Stimulated activated CD4-positive, alpha-beta T cell treated with anti-CD3 and anti-CD28 coated beads, Interleukin-4, amount 100 ng/mL, for 4 hours (primary cell): Measurements from ENCODE around the gene PLCD1.

Experiments used
- DNase-seq, 2 experiments: peaks; one replicate each; pipeline ENCODE4 v3.0.0-alpha.2; 2020

Gene PLCD1

GRCh38 chr3:38016410-38016809 is 13.0 kb downstream of the PLCD1 start:
- no peak for DNase-seq

GRCh38 chr3:38015984-38016383 is 13.5 kb downstream of the PLCD1 start:
- no peak for DNase-seq

DNA sequence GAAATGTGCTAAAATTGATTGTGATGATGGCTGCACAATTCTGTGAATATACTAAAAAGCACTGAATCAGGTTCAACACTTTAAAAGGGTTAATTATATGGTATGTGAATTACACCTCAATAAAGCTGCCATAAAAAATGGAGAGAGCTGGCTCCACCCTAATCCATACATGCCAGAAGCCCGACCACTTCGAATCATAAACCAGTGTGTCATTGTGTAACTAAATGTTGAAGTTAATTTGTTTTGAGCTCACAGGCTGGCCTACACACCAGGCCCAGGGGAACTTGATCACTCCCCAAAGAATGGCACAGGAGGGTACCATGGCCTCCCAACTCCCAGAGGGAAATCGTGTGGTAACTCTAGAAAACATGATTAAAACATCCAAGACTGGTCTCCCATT is 14.0 kb downstream of the PLCD1 start:
- DNase-seq, result no peak

- DNase-seq, result no peak
Measured at GRCh38 chr3:38011111-38011510, 18.3 kb downstream of the PLCD1 start.

DNA sequence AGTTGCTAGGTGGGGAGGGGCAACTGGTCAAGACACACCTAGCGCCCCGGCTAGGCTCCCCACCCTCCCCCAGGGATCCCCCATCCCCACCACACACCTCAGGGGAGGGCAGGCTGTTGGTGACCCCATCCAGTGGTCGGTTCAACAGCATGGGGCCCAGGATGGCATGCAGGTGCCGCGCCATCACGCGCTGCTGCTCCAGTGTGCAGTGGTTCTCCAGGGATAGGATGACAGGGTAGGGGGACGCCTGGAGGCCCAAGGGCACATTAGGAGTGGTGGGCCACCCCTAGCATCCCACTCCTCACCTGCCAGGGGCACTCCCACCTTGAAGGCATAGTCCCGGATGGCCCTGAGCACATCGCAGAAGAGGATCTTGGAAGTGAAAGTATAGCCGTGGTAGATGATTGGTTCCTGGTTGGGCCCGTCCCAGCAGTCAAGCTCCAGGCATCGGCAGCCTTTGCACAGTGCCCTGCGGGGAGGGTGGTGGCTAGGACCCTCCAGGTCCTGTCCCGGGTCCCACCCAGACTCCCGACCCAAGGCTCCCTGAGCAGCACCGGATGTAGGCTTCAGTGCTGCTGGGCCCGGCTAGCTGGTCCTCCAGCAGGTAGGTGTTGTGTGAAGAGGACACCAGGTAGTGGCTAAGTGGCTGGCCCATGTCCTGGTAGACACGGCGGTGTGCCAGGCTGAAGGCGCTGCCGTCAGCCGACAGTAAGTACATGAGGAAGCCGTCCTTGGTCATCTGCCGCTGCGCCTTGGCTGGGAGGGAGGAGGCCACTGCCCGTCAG is 19.4 kb downstream of the PLCD1 start:
- DNase-seq, result no peak

DNA sequence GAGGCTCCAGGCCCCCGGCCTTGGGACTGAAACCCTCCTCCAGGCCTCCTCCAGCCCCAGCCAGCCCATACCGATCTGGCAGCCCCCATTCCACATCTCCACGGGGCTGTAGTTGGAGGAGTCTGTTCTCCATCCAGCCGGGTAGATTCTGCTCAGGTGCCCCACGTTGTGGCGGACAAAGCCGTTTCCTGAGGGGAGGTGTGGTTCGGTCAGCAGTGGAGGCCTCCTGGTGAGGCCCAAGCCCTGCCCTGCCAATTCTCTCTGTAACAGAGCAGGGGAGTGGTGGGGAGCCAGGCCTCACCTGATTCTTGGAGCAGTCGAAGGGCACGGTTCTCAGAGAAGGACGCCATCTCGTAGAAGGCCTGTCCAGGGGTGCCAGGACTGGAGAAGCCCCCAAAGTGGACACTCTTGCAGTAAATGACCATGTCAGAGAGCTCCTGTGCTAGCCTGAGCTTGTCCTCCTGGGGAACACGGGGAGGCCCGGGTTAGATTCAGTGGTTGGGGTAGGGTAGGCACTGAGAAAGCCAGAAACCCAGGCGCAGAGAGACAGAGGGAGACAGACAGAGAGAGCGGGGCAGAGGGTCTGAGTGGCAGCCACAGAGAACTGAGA is 20.4 kb downstream of the PLCD1 start:
- DNase-seq, result no peak

GRCh38 chr3:38008191-38008701 is 21.2 kb downstream of the PLCD1 start:
- no peak for DNase-seq

DNA sequence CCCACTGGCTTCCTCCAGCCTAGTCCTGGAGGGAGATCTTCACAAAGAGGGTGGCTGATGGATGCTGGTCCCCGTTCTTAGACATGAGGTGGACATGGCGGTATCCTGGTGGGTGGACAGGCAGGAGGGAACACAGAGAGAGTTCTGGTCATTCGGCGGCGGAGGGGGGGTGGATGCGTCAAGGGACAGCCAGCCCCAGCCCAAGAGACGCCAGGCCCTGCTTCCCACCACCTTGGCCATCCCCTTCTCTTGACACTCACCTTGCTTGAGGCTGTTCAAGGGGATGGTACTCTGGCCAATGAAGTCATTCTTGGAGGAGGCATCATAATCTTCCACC is 21.7 kb downstream of the PLCD1 start:
- DNase-seq, result no peak

- DNase-seq, result no peak
Measured at GRCh38 chr3:38006445-38006995, 22.9 kb downstream of the PLCD1 start.

GRCh38 chr3:38006031-38006430 is 23.4 kb downstream of the PLCD1 start:
- DNase-seq, result no peak

DNA sequence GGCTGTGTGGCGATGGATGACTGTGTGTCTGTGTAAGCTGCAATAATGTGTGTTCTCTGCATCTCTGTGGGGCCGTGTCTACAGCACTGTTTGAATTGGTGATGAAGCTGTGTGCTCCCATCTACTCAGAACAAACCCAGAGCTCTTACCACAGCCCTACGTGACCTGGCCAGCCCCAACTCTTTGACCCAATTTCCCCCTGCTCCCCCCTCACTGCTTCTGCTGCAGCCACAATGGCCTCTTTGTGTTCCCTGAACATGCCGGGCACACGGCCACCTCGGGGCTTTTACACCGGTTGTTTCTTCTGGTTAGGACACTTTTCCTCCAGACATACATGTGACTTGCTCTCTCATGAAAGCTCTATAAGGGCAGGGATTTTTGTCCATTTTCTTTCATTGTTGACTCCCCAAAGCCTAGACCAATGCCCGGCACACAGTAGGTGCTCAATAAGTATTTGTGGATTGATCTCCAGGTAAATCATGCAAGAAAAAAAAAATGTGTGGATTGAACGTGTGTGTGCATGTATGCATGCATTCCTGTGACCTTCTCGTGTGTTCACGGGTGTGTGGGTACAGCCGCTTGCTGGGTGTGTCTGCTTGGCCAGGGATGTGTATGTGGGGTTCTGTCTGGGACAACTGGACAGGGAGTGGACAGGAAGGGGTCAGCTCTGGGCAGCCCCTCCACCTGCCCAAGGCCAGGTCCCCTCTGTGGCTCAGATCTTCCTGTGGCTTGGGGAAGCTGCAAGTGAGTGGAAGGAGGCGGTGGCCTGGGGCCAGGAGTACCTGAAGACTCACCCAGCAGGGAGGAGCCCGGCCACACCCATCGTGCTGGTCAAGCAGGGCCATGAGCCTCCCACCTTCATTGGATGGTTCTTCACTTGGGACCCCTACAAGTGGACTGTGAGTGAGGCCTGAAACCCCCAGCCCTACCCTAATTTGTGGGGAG is 24.1 kb downstream of the PLCD1 start:
- no peak for DNase-seq

DNA sequence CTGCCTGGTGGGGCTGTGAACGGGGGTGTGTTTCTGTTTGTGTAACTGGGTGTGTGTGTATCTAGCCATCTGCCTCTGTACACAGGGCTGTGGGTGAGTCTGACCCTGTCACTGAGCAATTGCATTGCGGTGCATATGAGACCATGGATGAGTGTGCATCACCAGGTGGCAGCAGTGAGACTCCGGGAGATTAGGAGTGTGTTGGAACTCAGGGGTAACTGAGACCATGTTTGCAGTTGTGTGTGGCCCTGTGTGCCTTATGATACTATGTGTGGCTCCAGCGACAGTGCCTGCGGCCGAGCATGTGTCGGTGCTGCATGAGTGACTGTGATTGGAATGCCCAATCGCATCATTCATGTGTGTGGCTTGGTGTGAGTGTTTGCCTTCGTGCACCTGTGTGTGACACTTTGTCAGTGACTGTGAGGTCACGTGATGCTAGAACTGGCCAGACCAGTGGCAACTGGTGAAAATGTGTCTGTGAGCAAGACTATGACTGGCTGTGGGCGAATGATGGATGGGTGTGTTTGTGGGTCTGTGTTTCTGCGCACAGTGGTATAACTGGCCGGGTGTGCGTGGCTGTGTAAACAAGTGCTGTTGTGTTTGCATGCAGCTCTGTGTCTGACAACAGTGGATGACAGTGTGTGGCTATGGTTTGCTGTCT is 24.9 kb downstream of the PLCD1 start:
- peak; percentile 44 to 58 for DNase-seq

DNA sequence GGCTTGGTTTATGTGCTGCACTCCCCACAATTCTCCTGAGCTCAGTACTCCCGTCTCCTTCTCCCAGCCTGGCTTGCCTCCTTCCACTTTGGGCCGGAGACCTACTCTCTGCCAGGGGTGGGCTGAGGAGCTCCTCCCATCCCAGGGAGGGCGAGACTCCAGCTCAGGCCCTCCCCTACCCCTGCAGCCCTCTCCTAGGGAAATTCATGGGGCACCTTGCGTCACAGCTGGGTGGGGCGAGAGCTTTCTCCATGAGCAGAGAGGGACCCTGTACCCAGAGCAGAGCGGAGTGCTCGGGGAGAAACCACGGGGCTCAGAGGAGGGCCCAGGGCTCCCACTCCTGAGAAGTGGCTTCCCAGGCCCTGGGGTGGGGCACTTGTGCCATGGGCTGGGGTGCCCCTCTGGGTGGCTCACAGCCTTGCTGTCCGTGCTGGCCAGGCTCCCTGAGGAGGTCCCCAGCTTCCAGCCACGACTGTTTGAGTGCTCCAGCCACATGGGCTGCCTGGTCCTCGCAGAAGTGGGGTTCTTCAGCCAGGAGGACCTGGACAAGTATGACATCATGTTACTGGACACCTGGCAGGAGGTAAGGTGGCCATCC is 25.5 kb downstream of the PLCD1 start:
- DNase-seq, result no peak

DNA sequence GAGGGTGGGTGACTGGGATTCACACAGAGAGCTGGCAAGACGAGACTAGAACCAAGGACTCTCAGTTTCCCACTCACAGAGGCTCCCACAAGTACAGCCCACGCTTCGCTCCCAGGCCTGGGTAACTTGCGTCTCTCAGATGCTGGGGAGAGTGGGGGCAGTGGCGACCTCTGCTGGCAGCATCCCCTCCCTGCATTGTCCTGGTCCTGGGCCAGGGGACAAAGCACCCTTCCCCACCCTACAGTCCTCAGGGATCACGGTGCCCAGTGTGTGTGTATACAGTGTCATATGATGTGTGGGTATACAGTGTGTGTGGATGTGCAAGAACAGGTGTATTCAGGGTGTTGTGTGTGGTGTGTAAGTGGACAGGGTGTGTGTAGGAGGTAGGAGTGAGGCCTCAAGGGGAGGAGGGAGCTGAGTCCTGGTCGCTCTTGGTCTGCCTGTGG is 26.0 kb downstream of the PLCD1 start:
- peak; percentile 46 to 52 for DNase-seq

GRCh38 chr3:38002940-38003339 is 26.5 kb downstream of the PLCD1 start:
- DNase-seq, result no peak

DNA sequence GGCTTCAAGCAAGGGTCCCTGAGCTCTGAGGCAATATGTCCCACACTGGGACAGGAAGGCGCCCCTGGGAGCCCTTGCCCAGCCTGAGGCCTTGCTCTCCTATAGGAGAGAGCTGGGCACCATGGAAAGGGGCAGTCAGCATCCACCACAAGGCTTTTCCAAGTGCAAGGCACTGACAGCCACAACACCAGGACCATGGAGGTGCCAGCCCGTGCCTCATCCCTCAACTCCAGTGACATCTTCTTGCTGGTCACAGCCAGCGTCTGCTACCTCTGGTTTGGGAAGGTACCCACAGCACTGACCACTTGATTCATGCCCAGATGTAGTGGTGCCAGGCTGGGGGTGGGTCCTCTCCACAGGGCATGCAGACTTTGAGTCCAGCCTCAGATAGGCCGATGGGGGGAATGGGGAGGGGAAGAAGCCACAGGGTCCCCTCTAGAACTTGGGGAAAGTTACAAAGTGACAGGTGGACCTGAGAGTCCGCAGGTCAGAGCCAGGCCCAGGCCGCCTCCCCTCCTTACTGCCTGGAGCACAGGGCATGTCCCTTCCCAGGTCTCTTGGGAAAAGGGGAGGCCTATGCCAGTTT is 27.1 kb downstream of the PLCD1 start:
- DNase-seq, result no peak

DNA sequence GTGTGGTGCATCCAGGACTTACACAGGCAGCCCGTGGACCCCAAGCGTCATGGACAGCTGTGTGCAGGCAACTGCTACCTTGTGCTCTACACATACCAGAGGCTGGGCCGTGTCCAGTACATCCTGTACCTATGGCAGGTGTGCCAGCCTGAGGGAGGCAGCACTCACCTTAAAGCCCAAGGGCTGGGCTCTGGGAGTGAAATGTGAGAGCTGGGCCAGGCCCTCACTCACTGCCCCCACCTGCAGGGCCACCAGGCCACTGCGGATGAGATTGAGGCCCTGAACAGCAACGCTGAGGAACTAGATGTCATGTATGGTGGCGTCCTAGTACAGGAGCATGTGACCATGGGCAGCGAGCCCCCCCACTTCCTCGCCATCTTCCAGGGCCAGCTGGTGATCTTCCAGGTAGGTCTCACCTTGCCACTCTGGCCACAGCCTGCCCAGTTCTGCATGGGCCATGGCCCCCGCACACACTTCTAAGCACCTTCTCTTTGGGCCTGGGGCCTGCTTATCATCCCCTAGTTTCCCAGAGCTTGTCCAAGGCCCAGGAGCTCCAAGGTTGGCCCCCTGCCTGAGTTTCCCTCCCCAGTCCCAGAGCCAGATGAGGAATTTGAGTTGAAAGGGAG is 27.9 kb downstream of the PLCD1 start:
- DNase-seq, result no peak

DNA sequence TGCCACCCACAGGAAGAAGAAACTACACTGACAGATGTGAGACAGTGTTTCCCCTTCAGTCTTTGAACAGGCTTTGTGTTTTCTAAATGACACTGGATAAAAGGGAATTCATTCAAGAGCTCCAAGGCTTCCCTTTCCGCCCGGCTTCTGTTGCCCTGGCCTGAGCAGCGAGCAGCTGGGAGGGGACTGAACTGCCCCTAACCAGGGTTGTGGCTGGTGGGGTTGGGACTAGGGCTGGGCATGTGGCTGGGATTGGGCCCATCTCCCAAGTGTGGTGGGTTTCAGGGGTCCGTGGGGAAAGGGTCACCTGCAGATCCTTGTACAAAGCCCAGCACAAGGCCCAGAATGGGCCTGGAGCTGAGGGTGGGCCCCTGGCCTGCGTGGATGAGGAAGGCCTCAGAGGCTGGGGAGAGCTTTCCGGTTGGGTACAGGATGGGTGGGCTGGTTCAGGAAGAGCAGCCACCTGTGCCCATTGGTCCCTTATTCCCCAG is 28.4 kb downstream of the PLCD1 start:
- no peak for DNase-seq

- DNase-seq, result no peak
Measured at GRCh38 chr3:38000242-38000916, 29.1 kb downstream of the PLCD1 start.

GRCh38 chr3:37999836-38000235 is 29.6 kb downstream of the PLCD1 start:
- no peak for DNase-seq
